ENCODE data around the gene POC1A.

GRCh38 chr3:52150860-52151259 lies 3.4 kb downstream of the POC1A start:
- TF ChIP-seq ZNF274 (IDR thresholded peaks at IDR 0.05; ENCODE audit: low read depth, low read length) (no peak), YY1 (IDR thresholded peaks at IDR 0.05; ENCODE audit: insufficient read depth, insufficient read length) (no peak), SUZ12 (IDR thresholded peaks at IDR 0.05; ENCODE audit: extremely low read depth, insufficient read depth, insufficient read length) (no peak)

Measured in NT2/D1 (cell line).